Nucleus accumbens (tissue), 56 donors: ENCODE results near the gene CEP170B.
"Not testable (repeated sequence)": the region's sequence is repeated elsewhere in the genome, so short reads cannot be mapped to it uniquely, and the experiment has no call there.

Experiments
- DNase-seq, 56 donors: peaks; one replicate each; lab custom pipeline; 2025; lab: John Stamatoyannopoulos, UW

CEP170B gene

GRCh38 chr14:104900639-104901512 lies 35.8 kb downstream of the CEP170B start:
- DNase-seq = no peak

DNA sequence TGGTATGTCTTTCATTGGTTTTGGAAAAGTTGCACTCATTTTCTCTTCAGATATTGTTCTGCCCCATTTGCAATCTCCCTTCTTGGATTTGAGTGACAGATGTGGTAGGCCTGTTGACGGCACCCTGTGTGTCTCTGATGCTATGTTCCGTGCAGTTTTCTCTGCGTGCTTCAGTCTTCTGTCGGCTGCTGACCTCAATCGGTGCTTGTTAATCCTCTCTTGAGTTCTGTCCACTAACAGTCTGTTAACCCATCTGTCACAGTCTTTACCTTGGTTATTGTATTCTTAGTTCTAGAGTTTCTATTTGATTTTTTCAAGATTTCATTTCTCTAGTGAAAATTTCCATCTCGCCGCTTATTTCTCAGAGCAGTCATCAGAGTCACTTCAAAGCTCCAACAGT lies 38.9 kb downstream of the CEP170B start:
- no peak for DNase-seq

DNA sequence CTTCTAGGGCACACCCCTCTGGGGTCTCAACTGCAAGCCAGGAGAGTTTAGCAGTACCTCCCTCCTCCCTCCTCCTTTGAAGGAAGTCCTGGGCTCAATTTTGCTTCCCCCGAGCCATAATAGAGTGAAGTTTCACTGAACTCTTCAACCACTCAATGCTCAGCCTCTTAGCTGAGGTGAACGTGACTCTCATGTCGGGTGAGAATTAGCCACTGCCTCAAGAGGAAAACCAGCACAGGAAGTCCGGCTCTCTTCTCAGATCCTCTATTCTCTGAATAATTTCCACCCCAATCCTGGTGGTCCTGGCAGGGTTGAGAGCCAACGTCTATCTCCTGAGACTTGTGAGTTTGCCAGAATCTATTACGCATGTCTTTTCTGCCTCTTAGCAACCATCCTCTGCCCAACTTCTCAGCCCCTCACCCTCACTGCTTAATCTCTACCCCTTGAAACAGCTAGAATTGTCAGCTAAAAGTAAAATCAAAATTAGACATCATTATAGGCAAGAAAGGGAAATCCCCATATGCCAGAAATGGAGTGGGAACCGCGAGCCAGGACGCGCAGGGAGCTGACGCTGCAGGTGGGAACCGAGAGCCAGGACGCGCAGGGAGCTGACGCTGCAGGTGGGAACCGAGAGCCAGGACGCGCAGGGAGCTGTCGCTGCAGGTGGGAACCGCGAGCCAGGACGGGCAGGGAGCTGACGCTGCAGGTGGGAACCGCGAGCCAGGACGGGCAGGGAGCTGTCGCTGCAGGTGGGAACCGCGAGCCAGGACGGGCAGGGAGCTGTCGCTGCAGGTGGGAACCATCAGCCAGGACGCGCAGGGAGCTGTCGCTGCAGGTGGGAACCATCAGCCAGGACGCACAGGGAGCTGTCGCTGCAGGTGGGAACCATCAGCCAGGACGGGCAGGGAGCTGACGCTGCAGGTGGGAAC lies 39.8 kb downstream of the CEP170B start:
- not testable (repeated sequence) for DNase-seq

DNA sequence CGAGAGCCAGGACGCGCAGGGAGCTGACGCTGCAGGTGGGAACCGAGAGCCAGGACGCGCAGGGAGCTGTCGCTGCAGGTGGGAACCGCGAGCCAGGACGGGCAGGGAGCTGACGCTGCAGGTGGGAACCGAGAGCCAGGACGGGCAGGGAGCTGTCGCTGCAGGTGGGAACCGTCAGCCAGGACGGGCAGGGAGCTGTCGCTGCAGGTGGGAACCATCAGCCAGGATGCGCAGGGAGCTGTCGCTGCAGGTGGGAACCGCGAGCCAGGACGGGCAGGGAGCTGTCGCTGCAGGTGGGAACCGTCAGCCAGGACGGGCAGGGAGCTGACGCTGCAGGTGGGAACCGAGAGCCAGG lies 40.5 kb downstream of the CEP170B start:
- not testable (repeated sequence) for DNase-seq

DNA sequence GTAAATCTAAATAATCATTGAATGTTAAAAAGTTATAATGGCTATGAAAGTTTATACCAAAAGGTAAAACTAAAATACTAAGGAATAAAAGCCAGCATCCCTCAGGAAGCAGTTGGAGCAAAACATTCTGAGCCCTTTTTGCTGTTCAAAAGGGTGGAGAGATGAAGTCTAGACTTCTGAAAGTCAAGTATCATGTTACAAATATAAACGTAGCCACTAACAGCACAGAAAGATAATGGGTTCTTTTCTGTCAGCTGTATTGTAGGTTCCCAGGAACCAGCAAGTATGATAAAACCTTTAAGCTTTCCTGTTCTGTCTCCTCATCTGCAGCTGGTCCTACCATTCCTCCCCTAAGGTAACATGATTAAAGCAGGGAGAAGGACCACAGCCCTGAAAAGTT lies 43.2 kb downstream of the CEP170B start:
- DNase-seq = no peak

DNA sequence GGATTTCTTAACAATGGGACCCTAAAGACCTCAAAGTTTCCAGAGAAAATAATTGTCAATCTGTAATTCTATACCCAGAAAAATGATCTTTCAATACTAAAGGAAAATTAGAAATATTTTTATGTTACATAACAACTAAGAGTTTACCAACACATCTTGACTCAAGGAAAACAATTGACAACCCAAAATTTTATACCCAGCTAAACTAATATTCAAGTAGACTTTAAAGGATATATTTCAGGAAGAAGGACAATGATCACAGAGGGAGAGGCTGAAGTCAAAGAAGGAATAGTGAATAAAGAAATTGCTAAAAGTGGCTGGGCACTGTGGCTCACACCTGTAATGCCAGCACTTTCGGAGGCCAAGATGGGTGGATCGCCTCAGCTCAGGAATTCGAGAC lies 47.0 kb downstream of the CEP170B start:
- no peak for DNase-seq

DNA sequence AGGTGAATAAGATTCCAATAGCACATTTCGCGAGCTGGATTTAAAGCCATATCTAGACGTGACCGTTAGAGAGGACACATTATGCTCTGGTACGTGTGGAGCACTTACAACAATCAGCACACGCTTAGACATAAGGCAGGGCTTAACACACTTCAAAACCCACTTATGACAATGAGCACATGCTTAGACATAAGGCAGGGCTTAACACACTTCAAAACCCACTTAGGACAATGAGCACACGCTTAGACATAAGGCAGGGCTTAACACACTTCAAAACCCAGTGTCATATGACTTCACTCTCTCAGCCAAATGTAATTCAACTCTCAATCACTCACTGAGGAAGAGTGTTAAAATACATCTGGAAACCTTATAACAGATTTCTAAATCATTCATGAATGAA lies 48.4 kb downstream of the CEP170B start:
- no peak for DNase-seq

DNA sequence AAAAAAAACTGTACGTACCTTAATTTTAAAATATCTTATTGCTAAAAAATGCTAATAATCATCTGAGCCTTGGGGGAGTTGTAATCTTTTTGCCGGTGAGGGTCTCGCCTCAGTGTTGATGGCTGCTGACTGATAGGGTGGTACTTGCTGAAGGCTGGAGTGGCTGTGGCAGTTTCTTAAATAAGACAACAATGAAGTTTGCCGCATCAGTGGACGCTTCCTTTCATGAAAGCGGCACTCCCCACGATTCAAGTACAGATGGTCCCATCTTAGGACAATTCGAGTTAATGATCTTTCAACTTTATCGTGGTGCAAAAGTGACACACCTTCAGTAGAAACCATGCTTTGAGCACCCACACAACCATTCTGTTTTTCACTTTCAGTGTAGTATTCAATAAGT lies 52.0 kb downstream of the CEP170B start:
- DNase-seq = no peak

DNA sequence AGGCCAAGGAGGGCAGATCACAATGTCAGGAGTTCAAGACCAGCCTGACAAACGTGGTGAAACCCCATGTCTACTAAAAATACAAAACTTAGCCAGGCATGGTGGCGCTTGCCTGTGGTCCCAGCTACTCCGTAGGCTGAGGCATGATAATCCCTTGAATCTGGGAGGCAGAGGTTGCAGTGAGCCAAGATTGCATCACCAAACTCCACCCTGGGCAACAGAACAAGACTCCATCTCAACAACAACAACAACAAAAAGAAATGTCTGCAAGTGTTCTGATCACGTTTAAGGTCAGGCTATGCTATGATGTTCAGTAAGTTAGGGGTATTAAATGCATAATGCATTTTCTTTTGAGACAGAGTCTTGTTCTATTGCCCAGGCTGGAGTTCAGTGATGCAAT lies 52.9 kb downstream of the CEP170B start:
- no peak for DNase-seq

DNA sequence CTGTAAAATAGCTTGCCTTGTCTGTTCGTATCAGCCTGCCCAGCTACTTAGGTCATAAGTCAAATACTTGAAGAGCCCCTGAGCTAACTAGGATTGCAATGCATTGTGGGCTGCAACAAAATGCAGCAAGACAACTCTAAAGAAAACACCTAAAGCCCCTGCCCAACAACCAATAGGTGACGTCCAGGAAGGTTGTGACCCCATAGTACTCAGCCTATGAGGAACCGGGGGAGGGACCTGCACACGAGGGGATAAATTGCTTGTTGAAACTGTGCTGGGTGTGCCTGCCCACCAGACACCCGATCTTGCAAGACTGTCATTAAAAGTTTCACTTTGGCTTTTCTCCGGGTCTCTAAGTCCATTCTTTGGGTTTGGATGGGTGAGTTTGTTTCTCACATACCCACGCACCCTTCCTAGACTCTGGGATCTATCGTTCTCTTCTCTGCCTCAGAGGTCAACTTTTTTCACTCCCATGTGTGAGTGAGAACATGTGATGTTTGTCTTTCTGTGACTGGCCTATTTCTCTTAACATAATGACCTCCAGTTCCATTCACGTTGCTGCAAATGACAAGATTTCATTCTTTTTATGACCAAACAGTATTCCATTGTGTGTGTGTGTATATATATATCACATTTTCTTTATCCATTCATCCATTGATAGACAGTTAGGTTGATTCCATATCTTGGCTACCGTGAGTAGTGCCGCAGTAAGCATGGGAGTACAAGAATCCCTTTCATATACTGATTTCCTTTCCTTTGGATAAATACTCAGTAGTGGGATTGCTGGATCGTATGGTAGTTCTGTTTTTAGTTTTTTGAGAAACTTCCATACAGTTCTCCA lies 54.3 kb downstream of the CEP170B start:
- DNase-seq = not testable (repeated sequence)

DNA sequence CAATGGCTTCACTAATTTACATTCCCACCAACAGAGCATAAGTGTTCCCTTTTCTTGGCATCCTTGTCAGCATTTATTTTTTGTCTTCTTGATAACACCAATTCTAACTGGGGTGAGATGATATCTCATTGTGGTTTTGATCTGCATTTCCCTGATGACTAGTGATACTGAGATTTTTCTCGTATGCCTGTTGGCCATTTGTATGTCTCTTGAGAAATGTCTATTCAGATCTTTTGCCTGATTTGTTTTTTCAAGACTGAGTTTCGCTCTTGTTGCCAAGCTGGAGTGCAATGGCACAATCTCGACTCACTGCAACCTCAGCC lies 54.9 kb downstream of the CEP170B start:
- no peak for DNase-seq

GRCh38 chr14:104923640-104924420 lies 58.8 kb downstream of the CEP170B start:
- DNase-seq = no peak

GRCh38 chr14:104924421-104925213 lies 59.5 kb downstream of the CEP170B start, which contains the start of gene PLD4:
Gene PLD4, plus strand, starts transcription at chr14:104924879. Its CDS starts 2,262 bp downstream, at chr14:104927141.
- DNase-seq = peak in 1 of 56 donors; percentile 14

GRCh38 chr14:104925214-104925854 lies 60.3 kb downstream of the CEP170B start:
- no peak for DNase-seq

DNA sequence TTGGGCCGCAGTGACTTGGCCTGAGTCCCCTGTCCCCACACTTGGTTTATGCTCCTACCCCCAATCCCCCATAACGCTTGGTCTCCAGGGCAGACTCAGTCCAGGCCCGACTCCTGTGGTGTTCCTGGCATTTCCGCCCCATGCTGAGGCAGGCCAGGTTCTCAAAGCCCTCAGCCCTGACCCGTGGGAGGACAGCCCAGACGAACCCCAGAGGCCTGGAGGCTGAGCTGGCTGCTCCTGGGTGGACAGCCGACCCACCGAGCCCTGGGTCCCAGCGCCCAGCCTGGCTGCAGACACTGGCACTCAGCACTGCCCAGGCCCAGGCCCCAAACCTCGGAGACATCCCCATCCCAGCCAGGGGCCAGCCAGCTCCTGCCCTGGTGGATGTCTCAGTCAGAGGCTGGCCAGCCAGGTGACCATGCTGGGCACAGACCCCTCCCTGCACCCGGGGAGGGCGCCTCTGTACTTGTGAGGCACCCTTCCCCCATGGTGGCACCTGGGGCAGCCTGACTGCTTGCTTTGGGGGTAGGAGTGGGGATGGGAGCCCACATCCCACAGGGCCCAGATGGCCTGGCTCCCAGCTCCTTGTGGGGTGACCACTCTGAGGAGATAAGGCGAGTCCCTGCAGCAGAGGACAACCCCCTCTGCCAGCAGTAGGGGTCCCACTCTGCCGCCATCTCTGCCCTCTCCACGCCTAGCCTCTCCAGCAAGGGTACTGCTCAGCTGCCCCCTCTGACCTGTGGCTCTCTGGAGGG lies 61.0 kb downstream of the CEP170B start:
- DNase-seq = no peak

DNA sequence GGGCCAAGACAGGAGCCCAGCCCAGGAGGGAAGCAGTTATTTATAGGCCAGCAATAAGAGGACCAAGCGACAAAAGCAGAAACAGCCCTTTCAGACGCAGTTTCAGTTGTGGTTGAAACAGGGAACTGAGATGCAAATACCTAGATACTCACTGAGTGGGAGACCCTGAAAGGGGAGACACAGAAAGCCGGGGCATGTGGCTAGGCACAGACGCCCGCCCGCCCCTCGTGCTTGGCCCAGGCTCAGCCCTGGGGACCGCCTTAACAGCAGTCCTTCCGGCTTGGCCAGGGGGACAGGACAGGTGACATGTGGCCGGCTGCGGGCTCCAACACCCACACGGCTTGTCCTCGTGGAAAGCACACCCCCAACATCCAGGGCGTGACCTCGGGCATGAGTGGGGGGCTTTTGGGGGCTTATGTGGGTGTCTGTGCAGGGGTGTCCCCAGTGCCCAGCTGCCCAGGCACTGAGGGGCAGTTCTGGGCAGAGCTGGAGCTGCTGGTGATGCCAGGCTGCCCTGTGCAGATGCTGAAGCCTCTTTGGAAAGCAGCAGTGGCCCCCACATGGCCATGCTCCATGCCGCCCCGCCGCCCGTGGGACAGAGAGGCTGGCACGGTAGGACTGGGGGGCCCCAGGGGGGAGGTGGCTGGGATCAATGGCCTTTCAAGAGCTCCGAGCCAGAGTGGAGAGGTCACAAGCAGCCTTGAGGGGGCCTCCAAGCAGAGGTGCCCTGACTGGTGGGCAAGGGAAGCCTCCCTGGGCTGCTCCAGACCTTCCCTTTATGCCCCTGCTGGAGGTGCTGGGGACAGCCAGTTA lies 61.8 kb downstream of the CEP170B start:
- peak in 1 of 56 donors; percentile 15 for DNase-seq

GRCh38 chr14:104927432-104927816 lies 62.4 kb downstream of the CEP170B start:
- DNase-seq = no peak
